H1 (cell line): ENCODE measurements around the gene ASGR2. TPM values are rescaled to one million over a fixed set of nuclear protein-coding genes. Genes with fewer than 3 reads are reported as not detected.
A peak's percentile ranks its signal among the peaks of the same experiment; 100 is the strongest.

Experiments
- CTCF ChIA-PET: fragments of 300-600 bp; sonication (Branson Sonifier 250); formaldehyde crosslinking; loops from one replicate; lab custom pipeline; 2021; ENCODE audit not compliant: partially characterized antibody; lab: Charles Lee
- POLR2A ChIA-PET: fragments of 300-600 bp; sonication (Branson Sonifier 250); formaldehyde crosslinking; loops from one replicate; lab custom pipeline; 2021; ENCODE audit warnings: inconsistent platforms; ENCODE audit not compliant: partially characterized antibody; lab: Charles Lee
- DNase-seq, 2 experiments: peaks; one replicate each; pipeline versions ENCODE4 v3.0.0 to v3.0.0-alpha.2; 2010 to 2022; ENCODE audit warnings: low spot score in 2 of 2, low read depth in 1 of 2, mixed read lengths in 1 of 2
- FAIRE-seq: peaks from 2 replicates; lab custom pipeline; 2011; peaks lifted over from hg19 to GRCh38; lab: Jason Lieb, UNC
- H2AFZ ChIP-seq: 2 replicates; pipeline ENCODE4 v1.8.1; 2012; ENCODE audit warnings: low read length, inconsistent platforms
- H2AK5ac ChIP-seq: 2 replicates; pipeline ENCODE4 v1.6.1; 2013; ENCODE audit warnings: low read depth, low read length
- H2BK120ac ChIP-seq: replicated peaks from 2 replicates; pipeline ENCODE3; 2013; ENCODE audit warnings: low read depth, low read length, inconsistent platforms
- H2BK12ac ChIP-seq: 2 replicates; pipeline ENCODE4 v1.6.1; 2013; ENCODE audit warnings: low read depth, low read length
- H2BK15ac ChIP-seq: 2 replicates; pipeline ENCODE4 v1.6.1; 2013; ENCODE audit warnings: low read length
- H2BK20ac ChIP-seq: 2 replicates; pipeline ENCODE4 v1.6.1; 2013; ENCODE audit warnings: low read length
- H2BK5ac ChIP-seq: 2 replicates; pipeline ENCODE4 v1.6.1; 2013; ENCODE audit warnings: low read depth, low read length
- H3K14ac ChIP-seq: 2 replicates; pipeline ENCODE4 v1.6.1; 2013; ENCODE audit warnings: inconsistent platforms; ENCODE audit not compliant: insufficient read length
- H3K18ac ChIP-seq: 2 replicates; pipeline ENCODE4 v1.6.1; 2013; ENCODE audit warnings: low read length; ENCODE audit errors: extremely low read depth
- H3K23ac ChIP-seq: 2 replicates; pipeline ENCODE4 v1.6.1; 2013; ENCODE audit warnings: inconsistent platforms; ENCODE audit not compliant: insufficient read length
- H3K23me2 ChIP-seq: 2 replicates; pipeline ENCODE4 v1.6.1; 2013; ENCODE audit warnings: low read depth, low read length
- H3K27ac ChIP-seq: 2 replicates; pipeline ENCODE4 v1.6.1; 2011; ENCODE audit warnings: low read depth, low read length, inconsistent platforms
- H3K27me3 ChIP-seq, 4 experiments: replicated peaks in 1 of 4; 1 replicate in 1 of 4; 2 replicates in 3 of 4; pipeline versions ENCODE4 v1.6.1 to v1.8.1; 2011 to 2013; ENCODE audit warnings: low read length in 3 of 4, mild to moderate bottlenecking in 3 of 4, inconsistent platforms in 2 of 4, mixed read lengths in 2 of 4, moderate library complexity in 1 of 4; ENCODE audit not compliant: control insufficient read depth in 3 of 4, insufficient read depth in 3 of 4; ENCODE audit errors: extremely low read depth in 1 of 4
- H3K36me3 ChIP-seq, 4 experiments: 2 replicates each; pipeline versions ENCODE4 v1.6.1 to v1.8.1; 2011 to 2013; ENCODE audit warnings: mild to moderate bottlenecking in 4 of 4, low read length in 3 of 4, moderate library complexity in 2 of 4, control low read depth in 1 of 4, inconsistent platforms in 1 of 4; ENCODE audit not compliant: insufficient read depth in 4 of 4, control insufficient read depth in 2 of 4
- H3K4ac ChIP-seq: replicated peaks from 2 replicates; pipeline ENCODE3; 2013; ENCODE audit warnings: low read length, low read depth, mixed read lengths, inconsistent platforms; ENCODE audit not compliant: insufficient read length
- H3K4me1 ChIP-seq, 4 experiments: replicated peaks in 1 of 4; 1 replicate in 1 of 4; 2 replicates in 3 of 4; pipeline versions ENCODE4 v1.6.1 to v1.8.1; 2011 to 2013; ENCODE audit warnings: low read length in 3 of 4, inconsistent platforms in 2 of 4, mixed read lengths in 1 of 4; ENCODE audit not compliant: insufficient read depth in 4 of 4, control insufficient read depth in 3 of 4
- H3K4me2 ChIP-seq, 2 experiments: 2 replicates each; pipeline versions ENCODE4 v1.6.1 to v1.8.1; 2011 to 2013; ENCODE audit warnings: low read depth in 2 of 2, low read length in 2 of 2, control low read depth in 1 of 2, inconsistent platforms in 1 of 2, mild to moderate bottlenecking in 1 of 2; ENCODE audit not compliant: insufficient read depth in 1 of 2
- H3K4me3 ChIP-seq, 4 experiments: fragments of 200-600, 300-600 bp in 1 of 4; sonication (generic), shearing (Covaris generic), sonication (Bioruptor Twin) in 1 of 4; 2 replicates each; pipeline versions ENCODE4 v1.5.1 to v1.8.1; 2011 to 2016; ENCODE audit warnings: low read length in 4 of 4, low read depth in 3 of 4, control low read depth in 2 of 4, inconsistent platforms in 2 of 4, mild to moderate bottlenecking in 2 of 4, mixed read lengths in 1 of 4, moderate library complexity in 1 of 4; ENCODE audit not compliant: insufficient read depth in 2 of 4; ENCODE audit errors: extremely low read depth in 1 of 4
- H3K56ac ChIP-seq: replicated peaks from 2 replicates; pipeline ENCODE3; 2013; ENCODE audit warnings: low read depth, mild to moderate bottlenecking, mixed read lengths, low read length, inconsistent platforms; ENCODE audit not compliant: insufficient read length
- H3K79me1 ChIP-seq: 2 replicates; pipeline ENCODE4 v1.6.1; 2013; ENCODE audit warnings: low read depth, low read length, control low read depth
- H3K79me2 ChIP-seq, 2 experiments: 2 replicates each; pipeline versions ENCODE4 v1.6.1 to v1.8.1; 2012 to 2013; ENCODE audit warnings: low read length in 2 of 2, mild to moderate bottlenecking in 2 of 2, inconsistent platforms in 1 of 2; ENCODE audit not compliant: insufficient read depth in 2 of 2, control insufficient read depth in 1 of 2
- H3K9ac ChIP-seq, 4 experiments: replicated peaks in 1 of 4; 1 replicate in 1 of 4; 2 replicates in 3 of 4; pipeline versions ENCODE4 v1.6.1 to v1.8.1; 2011 to 2013; ENCODE audit warnings: low read depth in 3 of 4, low read length in 3 of 4, control low read depth in 2 of 4, mild to moderate bottlenecking in 2 of 4, moderate library complexity in 2 of 4, inconsistent platforms in 1 of 4; ENCODE audit errors: extremely low read depth in 1 of 4
- H3K9me3 ChIP-seq, 2 experiments: 2 replicates each; pipeline versions ENCODE4 v1.6.1 to v1.8.1; 2012 to 2013; ENCODE audit warnings: mild to moderate bottlenecking in 2 of 2, moderate library complexity in 2 of 2, control low read depth in 1 of 2, inconsistent platforms in 1 of 2, low read depth in 1 of 2, low read length in 1 of 2, mixed read lengths in 1 of 2; ENCODE audit not compliant: insufficient read depth in 2 of 2
- H4K20me1 ChIP-seq, 2 experiments: replicated peaks in 1 of 2; 2 replicates each; pipeline versions ENCODE3 to v1.8.1; 2011 to 2013; ENCODE audit warnings: inconsistent platforms in 2 of 2, low read length in 2 of 2, mild to moderate bottlenecking in 1 of 2; ENCODE audit not compliant: insufficient read depth in 2 of 2, control insufficient read depth in 1 of 2
- H4K5ac ChIP-seq: 2 replicates; pipeline ENCODE4 v1.6.1; 2013; ENCODE audit warnings: low read length, low read depth, mixed read lengths, inconsistent platforms; ENCODE audit not compliant: insufficient read length
- H4K8ac ChIP-seq: 2 replicates; pipeline ENCODE4 v1.8.0; 2013; ENCODE audit warnings: mild to moderate bottlenecking, moderate library complexity, low read length, inconsistent platforms; ENCODE audit not compliant: insufficient read depth; ENCODE audit errors: extremely low read depth
- H4K91ac ChIP-seq: replicated peaks from 2 replicates; pipeline ENCODE3; 2013; ENCODE audit warnings: low read length, mixed read lengths, inconsistent platforms; ENCODE audit not compliant: insufficient read length
- CEBPB ChIP-seq: IDR thresholded peaks from 2 replicates; pipeline ENCODE4 v1.6.1; 2012; ENCODE audit warnings: low read depth, low read length
- CTBP2 ChIP-seq: IDR thresholded peaks from 2 replicates; pipeline ENCODE4 v1.7.0; 2011; ENCODE audit warnings: borderline replicate concordance, mild to moderate bottlenecking, moderate library complexity, mixed read lengths, low read length; ENCODE audit not compliant: insufficient read depth, insufficient read length
- POLR2A ChIP-seq, 2 experiments: IDR thresholded peaks; 1 replicate in 1 of 2; 2 replicates in 1 of 2; pipeline ENCODE4 v1.6.1; 2011; ENCODE audit warnings: low read depth in 2 of 2, low read length in 2 of 2, mild to moderate bottlenecking in 2 of 2; ENCODE audit errors: control extremely low read depth in 1 of 2
- SRF ChIP-seq: IDR thresholded peaks from 2 replicates; pipeline ENCODE4 v1.6.1; 2011; ENCODE audit warnings: mild to moderate bottlenecking, low read depth, low read length, moderate library complexity
- TAF1 ChIP-seq: IDR thresholded peaks from 2 replicates; pipeline ENCODE4 v1.6.1; 2011; ENCODE audit warnings: mild to moderate bottlenecking, low read depth, low read length
- WGBS, 2 experiments: shearing (Covaris generic) in 1 of 2; methylation state at CpG; one replicate each; pipeline versions ENCODE4 v1.1.6 to v1.1.7; 2013 to 2015; ENCODE audit warnings: low lambda C conversion rate in 2 of 2, mixed read lengths in 2 of 2, inconsistent platforms in 1 of 2, low coverage in 1 of 2, missing lambda C conversion rate in 1 of 2; ENCODE audit not compliant: insufficient replicate concordance in 2 of 2, insufficient coverage in 1 of 2, insufficient read length in 1 of 2; ENCODE audit errors: extremely low coverage in 1 of 2, missing lambda C conversion rate in 1 of 2; 5-methylcytosine and 5-hydroxymethylcytosine counted together
- polyA plus RNA-seq, 7 experiments: library from polyadenylated mRNA; depleted of rRNA in 3 of 7; stranded (reverse) in 5 of 7; unstranded in 2 of 7; fragments of >200 nt in 5 of 7; fragments of 200-250 nt in 2 of 7; gene quantifications; 1 replicate in 5 of 7; 2 replicates in 1 of 7; 4 replicates in 1 of 7; pipeline versions ENCODE4 v1.2.1 to v1.2.3, GENCODE V29; 2011 to 2013; ENCODE audit warnings: missing spikeins in 2 of 7, mixed read lengths in 2 of 7
- total RNA-seq: library from RNA; stranded (reverse); fragmentation: NEBNext Ultra II Directional; extraction: Animal tissue kit (Norgen Biotek cat#: 25700); gene quantifications from 2 replicates; pipeline ENCODE4 v1.2.1, GENCODE V29; 2021

The ASGR2 gene
- total and polyA plus RNA-seq, 2 of the 8 experiments (the other 6 are each of a cell fraction or from before 2014, with no cell fraction given) = 0.91 TPM; not detected in 1

DNA sequence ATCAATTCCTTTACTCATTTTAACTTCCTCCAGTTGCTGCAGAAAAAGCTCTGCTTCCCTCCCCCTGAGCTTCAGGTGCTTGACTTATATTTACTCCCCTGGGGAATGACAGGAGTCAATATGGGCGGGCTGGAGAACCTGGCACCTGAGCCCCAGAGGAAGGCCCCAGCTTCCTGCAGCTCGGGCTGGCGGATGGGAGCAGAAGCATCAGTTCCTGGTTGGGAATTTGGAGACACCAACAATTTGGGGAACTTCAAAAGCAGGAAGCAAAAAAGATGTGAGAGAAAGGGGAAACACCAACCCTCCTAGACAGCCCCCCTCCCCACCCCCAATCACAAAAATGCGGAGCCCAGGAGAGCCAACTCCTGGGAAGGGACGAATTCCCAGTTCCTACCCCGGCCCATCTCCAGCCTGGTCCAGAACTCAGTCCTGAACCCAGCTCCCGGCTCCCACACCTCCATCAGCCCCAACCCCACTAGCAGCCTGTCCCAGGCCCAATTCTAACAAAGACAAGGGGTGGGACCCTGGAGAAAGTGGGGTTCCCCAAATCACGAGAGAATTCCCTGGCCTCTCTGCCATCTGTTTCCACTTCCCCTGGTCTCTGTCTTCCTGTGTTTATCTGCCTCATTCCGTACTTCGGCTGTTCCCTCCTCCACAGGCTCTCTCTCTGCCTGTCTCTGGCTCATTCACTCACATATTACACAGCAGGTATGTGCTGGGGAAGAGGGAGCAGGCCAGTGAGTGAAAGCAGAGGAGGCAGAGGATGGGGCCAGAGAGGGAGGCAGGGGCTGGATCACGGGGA is 16.2 kb upstream of the ASGR2 start:
- no peaks in the 10 kb centered on the region for H4K20me1 ChIP-seq
- H3K4me3 ChIP-seq = no peak overlapping the region
- H3K14ac ChIP-seq = no peak overlapping the region
- H3K79me1 ChIP-seq = no peaks in the 10 kb centered on the region
- no peak overlapping the region for H3K4ac ChIP-seq
- peak overlapping the region; percentile 12; the same call in 1 of the 2 replicates for H2BK5ac ChIP-seq
- ChIA-PET CTCF (interaction anchor here (0.7 to 2.2 kb wide), 6 partner anchors 9 to 128 kb away, joined by 3 to 15 read pairs (median 4); partner anchors contain the start of gene ASGR2), POLR2A (no interaction called here)
- H3K23ac ChIP-seq = no peak overlapping the region
- peak overlapping the region; percentile 40; the same call in 1 of the 2 replicates for H2BK12ac ChIP-seq
- TF ChIP-seq CTBP2 (no peak), TAF1 (0 out of 2 replicates have a peak, but pooled peaks have one; percentile 18), SRF (no peak), CEBPB (no peak), POLR2A (IDR thresholded peaks at IDR 0.05; ENCODE audit: control extremely low read depth in 1 of 2, low read depth in 2 of 2, low read length in 2 of 2) (peak in 1 of 2 experiments; percentile 40; a peak in 2 of 3 replicates)
- H2BK15ac ChIP-seq = no peak overlapping the region
- no peaks in the 10 kb centered on the region for H3K23me2 ChIP-seq
- peak overlapping the region; percentile 58 for H2BK120ac ChIP-seq
- peak overlapping the region in 1 of 4 experiments; percentile 13; a peak in 1 of 7 replicates for H3K9ac ChIP-seq
- no peaks in the 10 kb centered on the region; a peak in 1 of 7 replicates for H3K27me3 ChIP-seq
- H3K18ac ChIP-seq = peak overlapping the region; percentile 51
- DNase-seq (no peak), FAIRE-seq (no peak)
- peak overlapping the region; percentile 61 for H4K91ac ChIP-seq
- no peak overlapping the region; the same call in 1 of the 2 replicates for H2BK20ac ChIP-seq
- no peaks in the 10 kb centered on the region for H3K79me2 ChIP-seq
- H3K9me3 ChIP-seq = no peaks in the 10 kb centered on the region
- H2AFZ ChIP-seq = 0 out of 2 replicates have a peak overlapping the region, but pooled peaks have one; percentile 4
- peak overlapping the region; percentile 22 to 32 for H3K4me2 ChIP-seq
- no peaks in the 10 kb centered on the region for H3K36me3 ChIP-seq
- H3K56ac ChIP-seq = peak overlapping the region; percentile 60
- H3K27ac ChIP-seq = peak overlapping the region; percentile 64; the same call in 1 of the 2 replicates
- no peak overlapping the region for H4K8ac ChIP-seq
- 36% methylated on average over 8 of the region's 11 CpGs; no CpG with 5 or more reads in 1 of the 2 experiments for whole genome bisulfite sequencing, 2 experiments
- peak overlapping the region; percentile 15 for H4K5ac ChIP-seq
- no peak overlapping the region for H2AK5ac ChIP-seq
- peaks cover 10 to 30% (median 22%) of the 10 kb centered on the region in 4 experiments for H3K4me1 ChIP-seq
